GM19025 (cell line): Measurements from ENCODE around the gene GRK1.
"Not testable (repeated sequence)": the region's sequence is repeated elsewhere in the genome, so short reads cannot be mapped to it uniquely, and the experiment has no call there.

Experiments used
- ATAC-seq: cut with Tn5 transposase; IDR thresholded peaks from one replicate; pipeline ENCODE4 v1.9.1; 2021; ENCODE audit warnings: mild to moderate bottlenecking, low read depth, moderate library complexity; ENCODE audit not compliant: unreplicated experiment

The GRK1 gene

DNA sequence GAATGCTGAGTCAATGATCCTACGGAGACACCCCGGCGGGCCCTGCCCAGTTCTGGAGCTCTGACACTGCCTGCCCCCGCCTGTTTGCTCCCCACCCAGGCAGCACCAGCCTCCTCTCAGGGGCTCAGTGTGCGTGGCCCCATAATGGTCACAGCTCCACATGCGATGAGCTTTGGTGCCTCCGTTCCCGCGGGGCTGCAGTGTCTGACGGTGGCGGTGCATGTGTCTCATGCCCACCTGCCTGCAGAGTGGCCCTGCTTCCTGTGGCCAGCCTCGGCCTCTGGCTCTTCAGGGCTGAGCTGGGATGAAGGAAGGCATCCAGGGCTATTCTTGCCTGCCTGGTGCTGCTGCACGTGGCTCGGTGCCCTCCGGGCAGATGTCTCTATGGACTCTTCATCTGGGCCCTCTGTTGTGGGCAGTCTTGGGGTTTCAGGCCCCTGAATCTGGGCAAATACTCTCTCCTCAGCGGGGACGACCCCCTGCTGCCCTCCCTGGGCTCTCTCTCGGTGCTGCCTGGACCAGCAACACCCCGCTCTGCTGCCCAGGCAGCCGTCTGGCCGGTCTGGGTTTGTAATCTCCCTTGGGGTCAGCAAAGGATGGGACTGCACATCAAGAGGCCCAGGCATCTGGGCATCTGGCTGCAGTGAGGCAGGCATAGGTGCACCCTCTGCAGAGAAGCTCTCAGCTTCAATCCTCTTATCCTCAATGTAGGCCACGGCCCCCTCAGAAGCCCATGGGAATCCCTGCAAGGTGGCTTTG, 72.7 kb downstream of the GRK1 start:
- no peak for ATAC-seq

DNA sequence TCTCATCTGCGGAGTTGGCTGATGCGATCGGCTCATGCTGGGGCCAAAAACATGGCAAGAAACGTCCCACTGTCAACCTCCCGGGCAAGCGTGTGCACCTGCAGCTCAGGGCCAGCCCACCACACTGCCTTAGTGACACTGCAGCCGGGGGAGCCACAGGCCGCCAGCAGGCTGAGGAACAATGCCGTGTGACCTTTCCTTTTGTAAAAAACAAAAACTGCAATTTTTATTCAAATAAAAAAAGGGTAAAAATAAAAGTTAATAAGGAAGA, 73.2 kb downstream of the GRK1 start:
- no peak for ATAC-seq

DNA sequence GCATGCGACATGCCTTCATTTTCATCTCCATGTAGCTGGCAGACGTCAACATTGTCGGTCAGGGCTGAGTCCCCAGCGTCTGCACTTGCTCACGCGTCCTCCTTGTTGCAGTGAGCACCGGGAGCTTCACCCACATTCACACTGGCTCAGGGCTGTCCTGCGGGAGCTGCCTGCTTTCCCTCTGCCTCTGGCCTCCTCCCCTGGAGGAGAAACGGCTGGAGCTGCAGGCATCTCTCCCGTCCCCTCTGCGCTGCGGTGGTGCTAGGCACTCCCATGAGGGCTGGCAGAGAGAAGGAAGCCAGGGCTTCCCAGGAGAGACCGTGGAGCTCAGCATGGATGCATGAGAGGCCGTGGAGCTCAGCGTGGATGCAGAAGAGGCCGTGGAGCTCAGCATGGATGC, 73.6 kb downstream of the GRK1 start:
- no peak for ATAC-seq

DNA sequence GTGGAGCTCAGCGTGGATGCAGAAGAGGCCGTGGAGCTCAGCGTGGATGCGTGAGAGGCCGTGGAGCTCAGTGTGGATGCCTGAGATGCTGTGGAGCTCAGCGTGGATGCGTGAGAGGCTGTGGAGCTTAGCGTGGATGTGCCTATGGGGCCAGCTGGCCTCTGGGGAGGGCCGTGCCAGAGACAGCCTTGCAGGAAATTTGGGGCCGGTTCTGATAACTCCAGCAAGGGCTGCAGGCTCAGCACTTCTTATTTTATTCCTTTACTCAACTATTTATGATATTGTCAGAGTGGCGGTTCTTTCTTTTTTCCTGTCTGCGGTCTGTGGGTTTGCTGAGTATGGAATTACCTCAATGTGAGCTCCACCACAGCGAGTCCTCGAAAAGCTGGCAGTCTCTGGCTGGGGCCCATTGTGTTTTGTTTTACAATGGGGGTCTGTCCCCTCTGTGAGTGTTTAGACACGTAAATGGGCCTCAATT, 74.2 kb downstream of the GRK1 start:
- no peak for ATAC-seq

DNA sequence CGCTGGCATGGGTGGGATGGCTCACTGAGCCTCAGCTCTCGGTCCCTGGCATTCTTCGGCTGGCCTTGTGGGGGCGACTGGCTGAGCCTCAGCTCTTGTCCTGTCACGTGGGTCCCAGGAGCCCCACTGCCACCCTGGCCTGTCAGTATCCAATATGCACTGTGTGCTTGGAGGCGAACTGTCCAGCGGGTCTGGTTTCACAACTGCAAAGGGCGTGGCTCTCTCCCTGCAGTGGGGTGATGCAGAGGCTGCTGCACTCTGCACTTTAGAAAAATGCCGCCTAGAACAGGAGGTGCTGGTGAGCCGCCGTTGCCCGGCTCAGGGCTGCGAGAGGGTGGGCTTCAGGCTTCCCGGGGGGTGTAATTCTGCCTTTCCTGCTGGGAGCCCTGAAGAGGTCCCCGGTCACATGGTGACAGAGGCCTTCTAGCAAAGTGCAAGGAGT, 75.0 kb downstream of the GRK1 start:
- ATAC-seq, result no peak

DNA sequence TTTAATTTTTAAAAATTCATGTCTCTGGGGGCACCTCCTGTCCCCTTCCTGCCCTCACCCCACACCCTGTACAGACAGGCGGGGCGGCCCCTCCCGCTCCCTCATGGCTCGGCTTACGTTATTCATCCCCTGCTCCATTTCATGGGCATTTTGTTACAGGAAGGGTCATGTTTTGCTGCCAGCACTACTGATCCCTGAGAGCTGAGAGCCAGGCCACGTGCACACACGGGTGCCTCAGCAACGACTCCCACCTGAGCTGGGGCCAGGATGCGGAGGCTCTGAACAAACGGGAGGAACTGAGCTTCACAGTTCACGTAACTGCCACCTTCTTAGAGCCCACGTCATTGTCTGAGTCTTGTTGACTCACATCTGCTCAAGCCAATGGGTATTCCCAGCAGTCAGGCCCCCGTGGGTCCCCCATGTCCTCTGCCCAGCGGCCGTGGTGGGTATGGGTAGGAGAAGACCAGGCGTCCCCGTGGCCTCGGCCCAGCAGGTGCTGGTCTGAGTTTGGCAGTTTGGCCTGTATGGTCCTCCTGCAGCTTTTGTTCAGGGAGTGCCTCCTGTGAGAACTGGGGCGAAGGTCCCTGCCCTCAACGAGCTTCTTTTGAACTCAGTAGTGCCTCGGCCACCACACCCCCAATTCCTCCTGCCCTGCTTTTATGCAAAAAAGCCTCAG, 75.6 kb downstream of the GRK1 start:
- ATAC-seq, result no peak

DNA sequence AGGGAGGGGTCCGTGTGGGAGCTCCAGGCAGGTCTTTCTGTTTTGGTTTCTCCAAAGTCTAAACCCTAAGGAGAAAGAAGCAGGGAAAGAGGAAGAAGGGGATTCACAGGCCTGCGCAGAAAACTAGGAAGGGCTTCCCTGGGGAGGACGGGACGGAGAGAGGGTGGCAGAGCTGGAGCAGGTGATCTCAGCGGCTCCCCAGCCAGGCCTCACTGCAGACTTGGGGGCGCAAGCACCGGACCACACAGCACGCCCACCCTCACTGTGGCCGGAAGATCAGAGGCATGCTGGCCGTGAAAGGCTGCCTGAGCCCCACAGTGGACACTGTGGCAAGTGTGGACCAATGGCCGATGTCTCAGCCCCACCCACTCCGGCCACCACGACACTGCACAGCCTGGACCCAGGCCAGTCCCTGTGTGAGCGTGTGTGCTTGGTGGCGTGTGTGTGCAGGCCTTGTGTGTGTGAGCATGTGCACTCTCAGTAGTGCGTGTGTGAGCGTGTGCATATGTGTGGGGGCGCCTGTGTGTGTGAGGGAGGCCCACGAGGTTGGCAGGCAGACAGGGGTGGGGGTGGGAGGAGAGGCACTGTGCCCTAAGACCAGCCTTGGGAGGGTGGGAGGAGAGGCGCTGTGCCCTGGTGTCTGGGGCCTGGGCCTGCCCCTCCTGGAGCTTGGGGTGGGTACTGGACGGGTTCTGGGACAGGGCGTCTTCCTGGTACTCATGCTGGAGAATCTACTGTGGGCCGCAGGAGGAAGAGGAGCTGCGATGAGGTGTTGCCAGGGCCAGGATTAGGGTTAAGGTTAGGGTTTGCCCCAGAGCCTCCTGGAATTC, 76.6 kb downstream of the GRK1 start:
- ATAC-seq, result no peak

DNA sequence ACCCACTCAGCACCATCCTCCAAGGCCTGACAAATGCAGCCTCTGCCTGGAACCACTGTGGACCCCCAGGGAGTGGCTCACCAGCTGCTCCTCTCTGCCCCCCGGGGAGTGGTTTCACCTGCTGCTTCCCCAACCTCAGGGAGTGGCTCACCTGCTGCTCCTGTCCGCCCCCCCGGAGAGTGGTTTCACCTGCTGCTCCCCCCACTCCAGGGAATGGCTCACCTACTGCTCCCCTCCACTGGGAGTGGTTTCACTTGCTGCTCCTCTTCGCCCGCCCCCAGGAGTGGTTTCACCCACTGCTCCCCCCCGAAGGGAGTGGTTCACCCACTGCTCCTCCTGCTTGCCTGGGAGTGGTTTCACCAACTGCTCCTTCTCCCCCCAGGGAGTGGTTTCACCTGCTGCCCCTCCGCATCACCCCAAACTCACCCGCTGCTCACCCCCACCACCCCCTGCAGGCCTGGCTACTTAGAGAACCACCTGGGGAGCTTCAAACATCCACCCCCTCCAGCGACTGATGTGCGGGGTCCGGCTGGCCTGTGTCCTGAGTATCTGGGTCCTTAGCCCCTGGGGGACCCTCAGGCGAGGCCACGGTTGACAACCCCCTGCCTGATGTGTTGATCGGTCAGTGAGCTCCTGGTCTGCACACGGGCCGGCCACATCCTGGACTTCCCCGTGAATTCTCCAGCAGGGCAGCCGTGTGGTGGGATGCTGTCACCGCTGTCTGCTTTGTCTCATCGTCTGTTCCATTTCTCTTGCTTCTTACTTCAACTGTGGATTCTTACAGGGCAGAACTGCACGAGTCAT, 77.4 kb downstream of the GRK1 start:
- no peak for ATAC-seq

DNA sequence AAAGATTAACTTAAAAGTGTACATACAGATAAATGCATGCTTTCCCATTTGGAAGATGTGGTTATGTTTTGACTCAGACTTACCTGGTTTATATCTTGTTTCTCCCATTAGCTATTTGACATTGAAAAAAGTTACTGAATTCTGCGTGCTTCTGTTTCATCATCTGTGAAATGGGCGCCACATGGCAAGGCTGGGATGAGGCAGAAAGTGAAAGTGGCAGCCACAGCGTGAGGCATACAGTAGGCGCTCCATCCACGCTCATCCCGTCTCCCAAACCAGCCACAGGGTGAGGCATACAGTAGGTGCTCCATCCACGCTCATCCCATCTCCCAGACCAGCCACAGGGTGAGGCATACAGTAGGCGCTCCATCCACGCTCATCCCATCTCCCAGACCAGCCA, 78.0 kb downstream of the GRK1 start:
- no peak for ATAC-seq

DNA sequence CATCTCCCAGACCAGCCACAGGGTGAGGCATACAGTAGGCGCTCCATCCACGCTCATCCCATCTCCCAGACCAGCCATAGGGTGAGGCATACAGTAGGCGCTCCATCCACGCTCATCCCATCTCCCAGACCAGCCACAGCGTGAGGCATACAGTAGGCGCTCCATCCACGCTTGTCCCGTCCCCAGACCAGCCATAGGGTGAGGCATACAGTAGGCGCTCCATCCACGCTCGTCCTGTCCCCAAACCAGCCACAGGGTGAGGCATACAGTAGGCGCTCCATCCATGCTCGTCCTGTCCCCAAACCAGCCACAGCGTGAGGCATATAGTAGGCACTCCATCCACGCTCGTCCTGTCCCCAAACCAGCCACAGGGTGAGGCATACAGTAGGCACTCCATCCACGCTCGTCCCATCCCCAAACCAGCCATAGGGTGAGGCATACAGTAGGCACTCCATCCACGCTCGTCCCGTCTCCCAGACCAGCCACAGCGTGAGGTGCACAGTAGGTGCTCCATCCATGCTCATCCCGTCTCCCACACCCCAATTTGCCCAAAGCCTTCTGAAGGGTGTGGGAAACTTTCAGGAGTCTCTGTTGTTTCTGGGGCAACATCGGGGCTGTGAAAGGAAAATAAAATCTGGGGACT, 78.6 kb downstream of the GRK1 start:
- ATAC-seq, result not testable (repeated sequence)

DNA sequence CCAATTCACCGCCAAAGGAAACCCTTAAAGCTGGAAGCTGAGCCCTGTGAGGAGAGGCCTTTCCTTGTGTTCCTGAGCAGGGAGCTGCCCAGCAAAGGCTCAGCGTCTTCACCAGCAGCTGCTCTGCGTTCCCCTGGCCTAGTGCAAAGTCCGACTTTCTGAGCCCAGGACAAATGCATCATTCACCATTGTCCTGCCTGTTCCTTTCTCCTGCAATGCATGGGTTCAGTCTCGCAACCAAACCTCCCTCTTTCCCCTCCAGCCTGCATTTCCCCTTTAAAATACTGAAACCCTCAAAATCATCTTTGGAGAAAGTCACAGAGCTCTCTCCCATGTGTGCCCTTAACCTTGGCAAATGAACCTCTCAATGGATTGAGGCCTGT, 79.1 kb downstream of the GRK1 start:
- no peak for ATAC-seq

DNA sequence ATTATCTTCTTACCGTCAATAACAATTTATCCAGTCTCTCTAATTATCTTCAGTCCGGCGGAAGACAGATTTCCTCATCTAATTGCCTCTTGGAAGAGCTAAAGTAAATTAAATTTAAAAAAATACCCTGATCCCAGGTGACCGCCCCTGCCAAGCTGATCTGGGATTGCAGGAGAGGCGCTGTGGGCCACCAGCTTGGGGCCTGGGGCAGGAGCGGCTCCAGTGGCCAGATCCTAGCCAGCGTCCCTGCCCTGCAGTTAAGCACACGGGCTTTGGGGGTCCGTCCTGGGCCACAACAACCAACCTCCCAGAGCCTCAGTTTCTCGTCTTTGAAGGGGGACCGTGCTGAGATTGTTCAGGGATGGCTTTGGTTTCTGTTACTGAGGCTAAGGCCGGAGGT, 79.7 kb downstream of the GRK1 start:
- no peak for ATAC-seq

DNA sequence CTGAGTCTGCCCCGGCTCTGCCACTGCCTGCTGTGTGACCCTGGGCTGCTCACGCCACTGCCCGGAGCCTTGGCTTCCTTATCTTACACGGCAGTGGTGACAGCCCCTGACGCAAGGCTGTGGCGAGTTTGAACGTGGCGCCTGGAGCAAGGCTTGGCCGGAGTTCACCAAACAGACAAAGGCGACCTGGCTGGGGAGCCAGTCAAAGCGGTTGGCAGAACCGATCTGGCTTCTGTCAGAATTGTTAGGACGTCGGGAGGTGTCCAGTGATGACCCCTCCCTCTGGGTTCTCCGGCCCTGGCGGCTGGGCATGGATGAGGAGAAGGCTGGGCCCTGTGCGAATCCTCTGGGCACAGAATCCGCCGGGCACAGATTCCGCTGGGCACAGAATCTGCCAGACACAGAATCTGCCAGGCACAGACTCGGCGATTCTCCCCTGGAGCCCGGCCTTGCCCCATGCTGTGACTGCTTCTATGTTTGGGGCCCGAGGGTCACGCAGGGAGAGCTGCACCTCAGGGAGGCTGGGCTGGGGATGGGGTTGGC, 80.3 kb downstream of the GRK1 start:
- ATAC-seq, result no peak

DNA sequence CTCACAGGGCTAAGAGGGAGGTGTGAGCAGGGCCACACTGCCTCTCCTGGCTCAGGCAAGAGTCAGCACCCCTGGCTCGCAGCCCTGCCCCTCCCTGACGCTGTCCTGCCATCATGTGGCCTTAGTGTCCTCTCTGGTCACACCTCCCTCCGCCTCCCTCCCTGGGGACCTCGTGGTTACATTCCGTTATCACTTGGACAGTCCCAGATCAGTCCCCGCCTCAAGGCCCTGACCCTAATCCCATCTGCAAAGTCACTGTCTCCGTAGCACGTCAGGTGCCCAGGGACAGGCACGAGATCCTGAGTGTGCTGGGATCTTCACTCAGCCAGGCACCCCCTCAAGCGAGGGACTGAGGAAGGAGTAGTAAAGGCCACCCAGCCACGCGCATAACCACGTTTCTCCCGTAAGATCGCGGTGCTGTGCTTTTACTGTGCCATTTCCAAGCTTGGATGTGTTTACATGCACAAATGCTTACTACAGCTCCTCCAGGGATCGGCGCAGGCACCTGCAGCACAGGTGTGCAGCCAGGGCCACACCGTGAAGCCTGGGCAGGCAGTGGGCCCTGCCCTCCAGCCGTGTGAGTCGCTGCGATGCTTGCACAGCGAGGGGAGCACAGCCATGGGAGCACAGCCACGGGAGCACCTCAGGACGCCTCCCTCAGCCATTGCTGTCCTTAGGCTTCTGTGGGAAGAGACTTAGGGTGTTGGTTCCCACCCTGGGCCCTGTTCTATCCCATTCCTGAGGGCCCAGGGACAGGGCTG, 81.3 kb downstream of the GRK1 start:
- ATAC-seq, result no peak

DNA sequence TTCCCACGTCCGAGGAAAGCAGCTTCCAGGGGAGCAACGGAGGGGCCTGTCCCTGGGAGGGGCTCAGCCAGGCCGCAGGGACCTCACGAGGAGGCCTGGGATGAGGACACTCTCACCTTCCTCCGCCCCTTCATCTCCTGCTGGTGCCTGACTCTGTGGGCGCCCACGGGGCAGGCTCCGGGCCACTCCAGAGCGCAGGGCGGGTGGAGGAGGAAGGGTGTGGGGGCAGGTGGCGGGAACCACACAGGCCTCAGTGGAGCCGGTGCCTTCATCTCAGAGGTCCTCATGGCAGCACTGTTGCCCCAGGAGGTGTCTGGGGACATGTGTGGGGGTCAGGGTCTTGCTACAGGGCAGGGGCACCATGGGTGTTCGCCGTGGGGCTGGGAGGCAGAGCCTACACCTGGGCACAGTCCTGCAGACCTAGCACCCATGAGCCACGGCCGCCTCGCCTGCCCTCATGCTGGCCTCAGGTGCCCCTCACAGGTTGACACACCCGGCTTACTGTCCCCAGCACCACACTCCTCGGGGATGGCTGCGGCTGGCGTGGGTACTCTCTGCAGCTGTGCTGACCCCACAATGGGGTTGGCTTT, 81.9 kb downstream of the GRK1 start:
- no peak for ATAC-seq

DNA sequence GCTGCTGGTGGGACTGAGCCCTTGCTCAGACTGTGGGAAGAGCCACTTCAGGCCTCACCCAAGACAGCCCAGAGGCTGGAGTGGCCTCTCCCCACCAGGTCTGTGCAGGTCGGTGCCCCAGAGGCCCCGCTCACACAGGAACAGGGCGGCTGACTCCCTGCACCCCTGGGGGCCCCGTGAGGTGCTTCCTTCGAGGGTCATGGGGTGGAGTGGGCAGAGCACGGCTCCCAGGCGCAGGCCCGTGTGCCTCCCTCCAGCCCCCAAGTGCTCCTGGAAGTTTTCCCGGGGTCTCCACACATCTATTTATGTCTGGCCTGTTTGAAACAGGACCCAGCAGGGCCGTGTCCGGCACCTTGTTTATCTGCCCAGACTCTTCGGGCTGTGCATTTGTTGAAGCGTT, 82.5 kb downstream of the GRK1 start:
- no peak for ATAC-seq

DNA sequence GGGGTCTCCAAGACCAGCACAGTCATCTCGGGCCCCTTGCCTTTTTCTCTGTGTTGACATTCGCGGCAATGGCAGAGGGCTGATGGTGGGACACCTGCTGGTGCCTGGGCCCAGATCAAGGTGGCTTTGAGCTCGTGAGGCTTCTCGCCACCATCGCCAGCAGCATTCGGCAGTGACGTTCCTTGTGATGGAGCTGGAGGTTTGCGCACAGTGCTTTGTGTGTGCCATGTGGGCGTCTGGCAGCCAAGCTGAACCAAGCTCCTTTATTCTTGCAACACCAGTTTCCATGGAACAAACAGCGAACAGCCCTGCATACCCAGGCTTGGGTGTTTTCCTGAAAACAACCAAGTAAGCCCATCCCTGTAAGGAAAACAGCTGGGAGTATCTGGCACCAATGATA, 82.9 kb downstream of the GRK1 start:
- ATAC-seq, result no peak

DNA sequence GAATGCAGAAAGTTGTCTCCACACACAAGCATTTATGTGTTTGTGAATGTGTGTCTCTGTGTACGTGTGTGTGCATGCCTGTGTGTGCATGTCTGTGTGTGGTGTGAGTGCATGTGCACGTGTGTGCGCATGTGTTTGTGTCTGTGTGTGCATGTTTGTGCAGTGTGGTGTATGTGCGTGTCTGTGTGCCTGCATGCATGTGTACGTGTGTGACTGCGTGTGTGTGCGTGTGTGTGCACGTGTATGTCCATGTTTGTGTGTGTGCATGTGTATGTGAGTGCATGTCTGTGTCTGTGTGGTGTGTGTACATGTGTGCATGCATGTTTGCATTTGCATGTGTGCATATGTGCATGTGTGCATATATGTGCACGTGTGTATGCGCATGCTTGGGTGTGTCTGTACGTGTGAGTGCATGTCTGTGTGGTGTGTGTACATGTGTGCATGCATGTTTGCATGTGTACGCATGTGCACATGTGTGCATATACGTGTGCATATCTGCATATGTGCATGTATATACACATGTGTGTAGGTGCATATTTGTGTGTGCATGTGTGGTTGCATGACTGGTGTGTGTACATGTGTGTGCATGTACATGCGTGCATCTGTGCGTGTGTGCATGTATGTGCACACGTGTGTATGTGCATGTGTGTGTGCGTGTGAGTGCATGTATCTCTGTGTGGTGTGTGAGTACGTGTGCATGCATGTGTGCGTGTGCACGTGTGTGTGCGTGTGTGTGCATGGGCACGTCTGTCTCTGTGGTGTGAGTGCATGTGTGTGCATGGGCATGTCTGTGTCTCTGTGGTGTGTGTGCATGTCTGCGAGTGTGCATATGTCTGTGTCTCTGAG, 83.8 kb downstream of the GRK1 start:
- ATAC-seq, result no peak
